HG03460 (cell line): ENCODE results near the gene HCRTR1.

Experiments used
- ATAC-seq: cut with Tn5 transposase; IDR thresholded peaks from one replicate; pipeline ENCODE4 v1.9.1; 2021; ENCODE audit not compliant: unreplicated experiment

The HCRTR1 gene

GRCh38 chr1:31648641-31649357, 31.3 kb downstream of the HCRTR1 start:
- no peak for ATAC-seq

- no peak for ATAC-seq
Measured at GRCh38 chr1:31650161-31651088, 32.9 kb downstream of the HCRTR1 start.

- ATAC-seq, result no peak
Measured at GRCh38 chr1:31651089-31651420, 33.6 kb downstream of the HCRTR1 start.

GRCh38 chr1:31651766-31652165, 34.3 kb downstream of the HCRTR1 start:
- no peak for ATAC-seq

GRCh38 chr1:31652891-31653499, 35.5 kb downstream of the HCRTR1 start:
- ATAC-seq, result no peak

GRCh38 chr1:31653717-31654473, 36.4 kb downstream of the HCRTR1 start:
- ATAC-seq, result no peak

- ATAC-seq, result no peak
Measured at GRCh38 chr1:31654474-31654776, 36.9 kb downstream of the HCRTR1 start.

- no peak for ATAC-seq
Measured at GRCh38 chr1:31655104-31655503, 37.6 kb downstream of the HCRTR1 start.

- no peak for ATAC-seq
Measured at GRCh38 chr1:31655756-31656155, 38.3 kb downstream of the HCRTR1 start.

GRCh38 chr1:31657020-31657804, 39.7 kb downstream of the HCRTR1 start:
- ATAC-seq, result no peak

- ATAC-seq, result no peak
Measured at GRCh38 chr1:31657972-31658510, 40.6 kb downstream of the HCRTR1 start.

GRCh38 chr1:31658721-31659120, 41.2 kb downstream of the HCRTR1 start:
- no peak for ATAC-seq

- ATAC-seq, result no peak
Measured at GRCh38 chr1:31659889-31660288, 42.4 kb downstream of the HCRTR1 start.

- no peak for ATAC-seq
Measured at GRCh38 chr1:31660871-31661455, 43.5 kb downstream of the HCRTR1 start.

- ATAC-seq, result no peak
Measured at GRCh38 chr1:31661856-31662255, 44.4 kb downstream of the HCRTR1 start.

GRCh38 chr1:31662463-31662862, 45.0 kb downstream of the HCRTR1 start:
- ATAC-seq, result no peak

GRCh38 chr1:31663622-31664452, 46.3 kb downstream of the HCRTR1 start:
- no peak for ATAC-seq

- no peak for ATAC-seq
Measured at GRCh38 chr1:31664528-31664927, 47.0 kb downstream of the HCRTR1 start.
